ENCODE data around the gene TMEM116. TPM values are rescaled to one million over a fixed set of nuclear protein-coding genes. Genes with fewer than 3 reads are reported as not detected.
"Not testable (repeated sequence)": the region's sequence is repeated elsewhere in the genome, so short reads cannot be mapped to it uniquely, and the experiment has no call there.

The TMEM116 gene
- total RNA-seq, 6 experiments from 2014 or later, result 3.9 to 5.5 (median 4.8) TPM

DNA sequence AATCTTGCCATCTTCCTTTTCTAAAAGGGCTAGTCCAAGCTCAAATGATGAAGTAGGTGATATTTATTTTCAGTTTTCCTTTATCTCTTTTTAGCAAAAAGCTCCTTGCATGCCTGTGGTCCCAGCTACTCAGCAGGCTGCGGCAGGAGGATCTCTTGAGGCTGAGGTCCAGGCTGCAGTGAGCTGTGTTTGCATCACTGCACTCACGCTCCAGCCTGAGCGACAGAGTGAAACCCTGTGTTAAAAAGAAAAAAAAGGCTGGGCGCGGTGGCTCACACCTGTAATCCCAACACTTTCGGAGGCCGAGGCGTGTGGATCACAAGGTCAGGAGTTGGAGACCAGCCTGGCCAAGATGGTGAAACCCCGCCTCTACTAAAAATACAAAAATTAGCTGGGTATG lies 5.0 kb downstream of the TMEM116 start:
- H3K27ac Mint-ChIP-seq, result no peak overlapping the region
- no peaks in the 10 kb centered on the region for H3K9me3 Mint-ChIP-seq
- DNase-seq, result no peak
- TF ChIP-seq, protein P1, sequence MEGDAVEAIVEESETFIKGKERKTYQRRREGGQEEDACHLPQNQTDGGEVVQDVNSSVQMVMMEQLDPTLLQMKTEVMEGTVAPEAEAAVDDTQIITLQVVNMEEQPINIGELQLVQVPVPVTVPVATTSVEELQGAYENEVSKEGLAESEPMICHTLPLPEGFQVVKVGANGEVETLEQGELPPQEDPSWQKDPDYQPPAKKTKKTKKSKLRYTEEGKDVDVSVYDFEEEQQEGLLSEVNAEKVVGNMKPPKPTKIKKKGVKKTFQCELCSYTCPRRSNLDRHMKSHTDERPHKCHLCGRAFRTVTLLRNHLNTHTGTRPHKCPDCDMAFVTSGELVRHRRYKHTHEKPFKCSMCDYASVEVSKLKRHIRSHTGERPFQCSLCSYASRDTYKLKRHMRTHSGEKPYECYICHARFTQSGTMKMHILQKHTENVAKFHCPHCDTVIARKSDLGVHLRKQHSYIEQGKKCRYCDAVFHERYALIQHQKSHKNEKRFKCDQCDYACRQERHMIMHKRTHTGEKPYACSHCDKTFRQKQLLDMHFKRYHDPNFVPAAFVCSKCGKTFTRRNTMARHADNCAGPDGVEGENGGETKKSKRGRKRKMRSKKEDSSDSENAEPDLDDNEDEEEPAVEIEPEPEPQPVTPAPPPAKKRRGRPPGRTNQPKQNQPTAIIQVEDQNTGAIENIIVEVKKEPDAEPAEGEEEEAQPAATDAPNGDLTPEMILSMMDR (IDR thresholded peaks at IDR 0.05), result no peak
- peaks cover 8% of the 10 kb centered on the region for H3K36me3 Mint-ChIP-seq (ENCODE audit: low read depth)
- H3K27me3 Mint-ChIP-seq (ENCODE audit: insufficient read depth), result peaks cover 3% of the 10 kb centered on the region
- H3K4me3 Mint-ChIP-seq, result no peak overlapping the region
- H3K4me1 Mint-ChIP-seq (ENCODE audit: low read depth), result peaks cover 30% of the 10 kb centered on the region

DNA sequence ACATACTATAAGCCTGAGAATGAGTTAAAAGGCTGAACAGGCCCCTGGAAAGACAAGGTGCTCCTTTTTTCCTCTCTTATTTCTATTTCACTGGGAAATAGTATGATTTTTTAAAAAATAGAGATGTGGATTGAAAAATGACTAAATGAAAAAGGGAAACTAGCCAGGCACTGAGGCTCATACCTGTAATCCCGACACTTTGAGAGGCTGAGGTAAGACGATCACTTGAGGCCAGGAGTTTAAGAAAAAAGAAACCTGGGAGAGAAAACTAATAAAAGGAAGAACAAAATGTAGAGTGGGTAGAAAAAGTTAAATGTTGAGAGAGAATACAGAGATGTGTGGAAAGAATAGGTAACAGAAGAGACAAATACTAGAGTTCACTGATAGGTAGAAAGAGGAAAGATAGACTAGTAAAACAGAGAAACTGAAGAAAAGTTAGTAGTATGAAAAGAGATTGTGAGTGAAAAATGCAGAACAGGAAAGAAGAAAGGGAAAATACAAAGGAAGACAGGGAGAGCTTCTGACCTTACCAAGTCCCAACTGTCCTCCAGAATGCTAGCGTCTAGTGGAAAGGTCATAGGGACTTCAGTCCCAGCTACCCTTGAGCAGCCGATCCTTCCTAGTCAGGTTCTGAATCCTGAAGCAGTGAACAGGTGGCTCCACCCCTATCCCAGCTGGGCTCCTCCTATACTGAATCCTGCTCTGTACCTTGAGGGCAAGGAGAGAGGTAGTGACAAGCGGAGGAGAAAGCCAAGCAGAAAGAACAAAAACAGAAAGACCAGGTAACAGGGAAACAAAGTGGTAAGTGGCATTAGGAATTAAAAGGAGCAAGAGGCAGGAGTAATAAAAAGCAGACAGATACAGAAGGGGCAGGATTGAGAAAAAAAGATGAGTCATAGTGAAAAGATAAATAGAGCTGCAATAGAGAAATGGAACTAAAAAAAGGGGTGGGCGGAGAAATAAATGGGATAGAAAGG lies 7.3 kb downstream of the TMEM116 start:
- Mint-ChIP-seq H3K4me3 (peak overlapping the region; percentile 13; the same call in 1 of the 2 replicates), H3K9me3 (no peaks in the 10 kb centered on the region), H3K36me3 (ENCODE audit: low read depth) (no peaks in the 10 kb centered on the region), H3K27ac (no peak overlapping the region), H3K4me1 (ENCODE audit: low read depth) (peaks cover 18% of the 10 kb centered on the region), H3K27me3 (ENCODE audit: insufficient read depth) (no peaks in the 10 kb centered on the region)
- TF ChIP-seq, protein P1 (IDR thresholded peaks at IDR 0.05), result no peak
- no peak for DNase-seq

DNA sequence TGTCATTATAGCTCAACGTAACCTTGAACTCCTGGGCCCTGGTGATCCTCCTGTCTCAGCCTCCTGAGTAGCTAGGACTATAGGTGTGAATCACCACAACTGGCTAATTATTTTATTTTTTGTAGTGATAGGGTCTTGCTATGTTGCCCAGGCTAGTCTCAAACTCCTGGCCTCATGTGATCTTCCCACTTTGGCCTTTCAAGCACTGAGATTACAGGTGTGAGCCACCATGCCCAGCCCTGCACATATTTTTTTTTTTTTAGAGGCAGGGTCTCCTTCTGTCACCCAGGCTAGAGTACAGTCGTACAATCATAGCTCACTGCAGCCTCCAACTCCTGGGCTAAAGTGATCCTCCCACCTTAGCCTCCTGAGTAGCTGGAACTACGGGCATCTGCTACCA lies 8.9 kb downstream of the TMEM116 start:
- Mint-ChIP-seq H3K4me3 (no peak overlapping the region), H3K4me1 (ENCODE audit: low read depth) (peaks cover 18% of the 10 kb centered on the region), H3K27me3 (ENCODE audit: insufficient read depth) (no peaks in the 10 kb centered on the region), H3K9me3 (no peaks in the 10 kb centered on the region), H3K27ac (no peak overlapping the region), H3K36me3 (ENCODE audit: low read depth) (no peaks in the 10 kb centered on the region)
- TF ChIP-seq, protein P1 (IDR thresholded peaks at IDR 0.05), result no peak
- DNase-seq, result no peak

DNA sequence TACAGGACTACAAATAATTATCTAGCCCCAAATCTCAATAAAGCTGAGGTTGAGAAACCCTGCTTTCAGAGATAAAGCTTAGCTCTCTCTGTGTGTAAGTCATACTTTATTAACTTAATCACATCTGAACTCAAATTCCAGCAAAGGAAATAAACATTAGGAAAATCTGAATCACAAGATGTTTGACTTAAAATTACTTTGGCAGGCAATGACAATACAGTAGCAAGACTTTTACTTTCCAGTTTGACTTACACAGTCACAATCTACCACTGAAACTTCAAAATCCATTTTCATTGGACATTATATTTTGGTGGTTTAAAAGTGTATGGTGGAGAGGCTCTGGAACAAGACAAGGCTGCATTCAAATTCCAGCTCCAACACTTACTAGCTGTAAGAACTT lies 11.4 kb downstream of the TMEM116 start:
- H3K9me3 Mint-ChIP-seq, result no peaks in the 10 kb centered on the region
- H3K4me3 Mint-ChIP-seq, result no peak overlapping the region
- TF ChIP-seq, protein P1 (IDR thresholded peaks at IDR 0.05), result no peak
- peak; percentile 30 for DNase-seq
- 0 out of 2 replicates have a peak overlapping the region, but pooled peaks have one; percentile 1 for H3K27ac Mint-ChIP-seq
- H3K36me3 Mint-ChIP-seq (ENCODE audit: low read depth), result no peaks in the 10 kb centered on the region
- H3K4me1 Mint-ChIP-seq (ENCODE audit: low read depth), result peaks cover 18% of the 10 kb centered on the region
- no peaks in the 10 kb centered on the region for H3K27me3 Mint-ChIP-seq (ENCODE audit: insufficient read depth)

DNA sequence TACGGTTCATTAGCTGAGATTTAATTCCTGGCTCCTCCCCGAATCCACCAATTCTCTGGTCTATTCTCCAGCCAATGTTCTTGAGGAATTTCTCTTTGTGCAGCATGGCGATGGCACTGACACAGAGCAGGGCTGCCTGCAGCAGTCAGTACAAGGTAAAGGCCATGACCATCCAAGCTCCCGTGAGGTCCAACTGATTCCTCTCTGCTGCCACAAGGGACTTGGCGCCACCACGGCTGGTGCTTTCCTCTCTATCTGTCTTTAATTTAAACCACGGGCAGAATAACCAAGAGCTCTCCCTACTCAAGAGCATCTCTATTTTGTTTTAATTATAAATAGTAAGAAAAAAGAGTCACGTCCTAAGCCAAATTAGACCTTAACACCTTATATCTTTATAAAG lies 12.1 kb downstream of the TMEM116 start:
- no peaks in the 10 kb centered on the region for H3K36me3 Mint-ChIP-seq (ENCODE audit: low read depth)
- TF ChIP-seq, protein P1 (IDR thresholded peaks at IDR 0.05), result no peak
- DNase-seq, result no peak
- no peaks in the 10 kb centered on the region for H3K27me3 Mint-ChIP-seq (ENCODE audit: insufficient read depth)
- no peak overlapping the region for H3K27ac Mint-ChIP-seq
- H3K4me3 Mint-ChIP-seq, result no peak overlapping the region
- H3K9me3 Mint-ChIP-seq, result no peaks in the 10 kb centered on the region
- H3K4me1 Mint-ChIP-seq (ENCODE audit: low read depth), result peaks cover 11% of the 10 kb centered on the region

DNA sequence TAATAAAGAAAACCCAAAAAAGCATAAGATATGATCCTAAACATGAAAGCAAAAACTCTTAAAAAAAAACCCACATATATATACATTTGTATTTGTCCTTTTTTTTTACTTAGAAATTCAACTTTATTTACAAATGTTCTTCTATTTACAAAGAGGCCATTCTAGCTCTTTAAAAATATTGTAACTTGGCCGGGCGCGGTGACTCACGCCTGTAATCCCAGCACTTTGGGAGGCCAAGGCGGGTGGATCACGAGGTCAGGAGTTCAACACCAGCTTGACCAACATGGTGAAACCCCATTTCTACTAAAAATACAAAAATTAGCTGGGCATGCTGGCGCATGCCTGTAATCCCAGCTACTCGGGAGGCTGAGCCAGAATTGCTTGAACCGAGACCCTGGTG lies 13.8 kb downstream of the TMEM116 start:
- not testable (repeated sequence) for H3K4me3 Mint-ChIP-seq; H3K27me3 Mint-ChIP-seq (ENCODE audit: insufficient read depth); DNase-seq; H3K27ac Mint-ChIP-seq; H3K9me3 Mint-ChIP-seq; H3K36me3 Mint-ChIP-seq (ENCODE audit: low read depth); H3K4me1 Mint-ChIP-seq (ENCODE audit: low read depth)

Measured in HFFc6 (cell line).